H1 (cell line): ENCODE results near the gene LRBA. TPM values are rescaled to one million over a fixed set of nuclear protein-coding genes. Genes with fewer than 3 reads are reported as not detected.

ENCODE experiments used
- CTCF ChIA-PET: fragments of 300-600 bp; sonication (Branson Sonifier 250); formaldehyde crosslinking; loops from one replicate; lab custom pipeline; 2021; ENCODE audit not compliant: partially characterized antibody; lab: Charles Lee
- POLR2A ChIA-PET: fragments of 300-600 bp; sonication (Branson Sonifier 250); formaldehyde crosslinking; loops from one replicate; lab custom pipeline; 2021; ENCODE audit warnings: inconsistent platforms; ENCODE audit not compliant: partially characterized antibody; lab: Charles Lee
- DNase-seq, 2 experiments: peaks; one replicate each; pipeline versions ENCODE4 v3.0.0 to v3.0.0-alpha.2; 2010 to 2022; ENCODE audit warnings: low spot score in 2 of 2, low read depth in 1 of 2, mixed read lengths in 1 of 2
- FAIRE-seq: peaks from 2 replicates; lab custom pipeline; 2011; peaks lifted over from hg19 to GRCh38; lab: Jason Lieb, UNC
- H2AFZ ChIP-seq: 2 replicates; pipeline ENCODE4 v1.8.1; 2012; ENCODE audit warnings: low read length, inconsistent platforms
- H2AK5ac ChIP-seq: 2 replicates; pipeline ENCODE4 v1.6.1; 2013; ENCODE audit warnings: low read depth, low read length
- H2BK120ac ChIP-seq: replicated peaks from 2 replicates; pipeline ENCODE3; 2013; ENCODE audit warnings: low read depth, low read length, inconsistent platforms
- H2BK12ac ChIP-seq: 2 replicates; pipeline ENCODE4 v1.6.1; 2013; ENCODE audit warnings: low read depth, low read length
- H2BK15ac ChIP-seq: 2 replicates; pipeline ENCODE4 v1.6.1; 2013; ENCODE audit warnings: low read length
- H2BK20ac ChIP-seq: 2 replicates; pipeline ENCODE4 v1.6.1; 2013; ENCODE audit warnings: low read length
- H2BK5ac ChIP-seq: 2 replicates; pipeline ENCODE4 v1.6.1; 2013; ENCODE audit warnings: low read depth, low read length
- H3K14ac ChIP-seq: 2 replicates; pipeline ENCODE4 v1.6.1; 2013; ENCODE audit warnings: inconsistent platforms; ENCODE audit not compliant: insufficient read length
- H3K18ac ChIP-seq: 2 replicates; pipeline ENCODE4 v1.6.1; 2013; ENCODE audit warnings: low read length; ENCODE audit errors: extremely low read depth
- H3K23ac ChIP-seq: 2 replicates; pipeline ENCODE4 v1.6.1; 2013; ENCODE audit warnings: inconsistent platforms; ENCODE audit not compliant: insufficient read length
- H3K23me2 ChIP-seq: 2 replicates; pipeline ENCODE4 v1.6.1; 2013; ENCODE audit warnings: low read depth, low read length
- H3K27ac ChIP-seq: 2 replicates; pipeline ENCODE4 v1.6.1; 2011; ENCODE audit warnings: low read depth, low read length, inconsistent platforms
- H3K27me3 ChIP-seq, 4 experiments: replicated peaks in 1 of 4; 1 replicate in 1 of 4; 2 replicates in 3 of 4; pipeline versions ENCODE4 v1.6.1 to v1.8.1; 2011 to 2013; ENCODE audit warnings: low read length in 3 of 4, mild to moderate bottlenecking in 3 of 4, inconsistent platforms in 2 of 4, mixed read lengths in 2 of 4, moderate library complexity in 1 of 4; ENCODE audit not compliant: control insufficient read depth in 3 of 4, insufficient read depth in 3 of 4; ENCODE audit errors: extremely low read depth in 1 of 4
- H3K36me3 ChIP-seq, 4 experiments: 2 replicates each; pipeline versions ENCODE4 v1.6.1 to v1.8.1; 2011 to 2013; ENCODE audit warnings: mild to moderate bottlenecking in 4 of 4, low read length in 3 of 4, moderate library complexity in 2 of 4, control low read depth in 1 of 4, inconsistent platforms in 1 of 4; ENCODE audit not compliant: insufficient read depth in 4 of 4, control insufficient read depth in 2 of 4
- H3K4ac ChIP-seq: replicated peaks from 2 replicates; pipeline ENCODE3; 2013; ENCODE audit warnings: low read length, low read depth, mixed read lengths, inconsistent platforms; ENCODE audit not compliant: insufficient read length
- H3K4me1 ChIP-seq, 4 experiments: replicated peaks in 1 of 4; 1 replicate in 1 of 4; 2 replicates in 3 of 4; pipeline versions ENCODE4 v1.6.1 to v1.8.1; 2011 to 2013; ENCODE audit warnings: low read length in 3 of 4, inconsistent platforms in 2 of 4, mixed read lengths in 1 of 4; ENCODE audit not compliant: insufficient read depth in 4 of 4, control insufficient read depth in 3 of 4
- H3K4me2 ChIP-seq, 2 experiments: 2 replicates each; pipeline versions ENCODE4 v1.6.1 to v1.8.1; 2011 to 2013; ENCODE audit warnings: low read depth in 2 of 2, low read length in 2 of 2, control low read depth in 1 of 2, inconsistent platforms in 1 of 2, mild to moderate bottlenecking in 1 of 2; ENCODE audit not compliant: insufficient read depth in 1 of 2
- H3K4me3 ChIP-seq, 4 experiments: fragments of 200-600, 300-600 bp in 1 of 4; sonication (generic), shearing (Covaris generic), sonication (Bioruptor Twin) in 1 of 4; 2 replicates each; pipeline versions ENCODE4 v1.5.1 to v1.8.1; 2011 to 2016; ENCODE audit warnings: low read length in 4 of 4, low read depth in 3 of 4, control low read depth in 2 of 4, inconsistent platforms in 2 of 4, mild to moderate bottlenecking in 2 of 4, mixed read lengths in 1 of 4, moderate library complexity in 1 of 4; ENCODE audit not compliant: insufficient read depth in 2 of 4; ENCODE audit errors: extremely low read depth in 1 of 4
- H3K56ac ChIP-seq: replicated peaks from 2 replicates; pipeline ENCODE3; 2013; ENCODE audit warnings: low read depth, mild to moderate bottlenecking, mixed read lengths, low read length, inconsistent platforms; ENCODE audit not compliant: insufficient read length
- H3K79me1 ChIP-seq: 2 replicates; pipeline ENCODE4 v1.6.1; 2013; ENCODE audit warnings: low read depth, low read length, control low read depth
- H3K79me2 ChIP-seq, 2 experiments: 2 replicates each; pipeline versions ENCODE4 v1.6.1 to v1.8.1; 2012 to 2013; ENCODE audit warnings: low read length in 2 of 2, mild to moderate bottlenecking in 2 of 2, inconsistent platforms in 1 of 2; ENCODE audit not compliant: insufficient read depth in 2 of 2, control insufficient read depth in 1 of 2
- H3K9ac ChIP-seq, 4 experiments: replicated peaks in 1 of 4; 1 replicate in 1 of 4; 2 replicates in 3 of 4; pipeline versions ENCODE4 v1.6.1 to v1.8.1; 2011 to 2013; ENCODE audit warnings: low read depth in 3 of 4, low read length in 3 of 4, control low read depth in 2 of 4, mild to moderate bottlenecking in 2 of 4, moderate library complexity in 2 of 4, inconsistent platforms in 1 of 4; ENCODE audit errors: extremely low read depth in 1 of 4
- H3K9me3 ChIP-seq, 2 experiments: 2 replicates each; pipeline versions ENCODE4 v1.6.1 to v1.8.1; 2012 to 2013; ENCODE audit warnings: mild to moderate bottlenecking in 2 of 2, moderate library complexity in 2 of 2, control low read depth in 1 of 2, inconsistent platforms in 1 of 2, low read depth in 1 of 2, low read length in 1 of 2, mixed read lengths in 1 of 2; ENCODE audit not compliant: insufficient read depth in 2 of 2
- H4K20me1 ChIP-seq, 2 experiments: replicated peaks in 1 of 2; 2 replicates each; pipeline versions ENCODE3 to v1.8.1; 2011 to 2013; ENCODE audit warnings: inconsistent platforms in 2 of 2, low read length in 2 of 2, mild to moderate bottlenecking in 1 of 2; ENCODE audit not compliant: insufficient read depth in 2 of 2, control insufficient read depth in 1 of 2
- H4K5ac ChIP-seq: 2 replicates; pipeline ENCODE4 v1.6.1; 2013; ENCODE audit warnings: low read length, low read depth, mixed read lengths, inconsistent platforms; ENCODE audit not compliant: insufficient read length
- H4K8ac ChIP-seq: 2 replicates; pipeline ENCODE4 v1.8.0; 2013; ENCODE audit warnings: mild to moderate bottlenecking, moderate library complexity, low read length, inconsistent platforms; ENCODE audit not compliant: insufficient read depth; ENCODE audit errors: extremely low read depth
- H4K91ac ChIP-seq: replicated peaks from 2 replicates; pipeline ENCODE3; 2013; ENCODE audit warnings: low read length, mixed read lengths, inconsistent platforms; ENCODE audit not compliant: insufficient read length
- NRF1 ChIP-seq: IDR thresholded peaks from 2 replicates; pipeline ENCODE4 v1.6.1; 2011; ENCODE audit warnings: mild to moderate bottlenecking, low read depth, low read length, improper control_type of control experiment
- RBBP5 ChIP-seq: IDR thresholded peaks from 2 replicates; pipeline ENCODE4 v1.7.1; 2012; ENCODE audit warnings: low read depth, mild to moderate bottlenecking, inconsistent platforms, low read length, moderate library complexity, borderline replicate concordance
- YY1 ChIP-seq: IDR thresholded peaks from 2 replicates; pipeline ENCODE4 v1.6.1; 2011; ENCODE audit warnings: low read depth, mild to moderate bottlenecking, low read length
- WGBS, 2 experiments: shearing (Covaris generic) in 1 of 2; methylation state at CpG; one replicate each; pipeline versions ENCODE4 v1.1.6 to v1.1.7; 2013 to 2015; ENCODE audit warnings: low lambda C conversion rate in 2 of 2, mixed read lengths in 2 of 2, inconsistent platforms in 1 of 2, low coverage in 1 of 2, missing lambda C conversion rate in 1 of 2; ENCODE audit not compliant: insufficient replicate concordance in 2 of 2, insufficient coverage in 1 of 2, insufficient read length in 1 of 2; ENCODE audit errors: extremely low coverage in 1 of 2, missing lambda C conversion rate in 1 of 2; 5-methylcytosine and 5-hydroxymethylcytosine counted together
- polyA plus RNA-seq, 7 experiments: library from polyadenylated mRNA; depleted of rRNA in 3 of 7; stranded (reverse) in 5 of 7; unstranded in 2 of 7; fragments of >200 nt in 5 of 7; fragments of 200-250 nt in 2 of 7; gene quantifications; 1 replicate in 5 of 7; 2 replicates in 1 of 7; 4 replicates in 1 of 7; pipeline versions ENCODE4 v1.2.1 to v1.2.3, GENCODE V29; 2011 to 2013; ENCODE audit warnings: missing spikeins in 2 of 7, mixed read lengths in 2 of 7
- total RNA-seq: library from RNA; stranded (reverse); fragmentation: NEBNext Ultra II Directional; extraction: Animal tissue kit (Norgen Biotek cat#: 25700); gene quantifications from 2 replicates; pipeline ENCODE4 v1.2.1, GENCODE V29; 2021

LRBA gene
- total and polyA plus RNA-seq, 2 of the 8 experiments (the other 6 are each of a cell fraction or from before 2014, with no cell fraction given) = 54.6 to 83.2 TPM

DNA sequence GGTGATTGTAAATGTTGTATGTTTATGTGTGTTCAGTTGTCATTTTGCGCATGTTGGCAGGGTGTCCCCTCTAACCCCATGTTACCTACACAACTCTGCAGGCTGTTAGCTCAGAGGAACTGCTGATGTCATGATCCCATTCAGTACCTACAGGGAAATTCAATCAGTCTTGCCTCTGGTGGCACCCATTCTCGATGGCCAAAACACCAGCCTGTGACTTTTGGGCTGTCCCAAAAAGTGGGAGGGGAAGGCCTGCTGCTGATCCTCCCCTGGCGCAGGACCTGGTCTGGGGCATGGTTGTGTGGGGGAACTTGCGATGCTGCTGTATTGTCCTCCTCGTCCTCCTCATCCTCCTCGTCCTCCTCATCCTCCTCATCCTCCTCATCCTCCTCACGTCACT lies 762.3 kb downstream of the LRBA start:
- no peak overlapping the region for H3K14ac ChIP-seq
- H3K36me3 ChIP-seq = no peaks in the 10 kb centered on the region
- H3K4ac ChIP-seq = no peak overlapping the region
- no peak overlapping the region for H3K23ac ChIP-seq
- H3K79me2 ChIP-seq = no peaks in the 10 kb centered on the region
- H4K5ac ChIP-seq = no peak overlapping the region
- H3K9ac ChIP-seq = no peak overlapping the region; a peak in 1 of 7 replicates
- no peak overlapping the region for H3K4me3 ChIP-seq
- H3K27ac ChIP-seq = no peak overlapping the region
- POLR2A ChIA-PET = no interaction called here
- H3K4me2 ChIP-seq = no peak overlapping the region
- H2BK20ac ChIP-seq = no peak overlapping the region
- H2BK5ac ChIP-seq = no peak overlapping the region
- no peak overlapping the region for H4K8ac ChIP-seq
- no peak overlapping the region for H2AK5ac ChIP-seq
- H3K56ac ChIP-seq = no peak overlapping the region
- no peak overlapping the region for H2AFZ ChIP-seq
- DNase-seq (no peak), FAIRE-seq (no peak)
- H3K23me2 ChIP-seq = peaks cover 2% of the 10 kb centered on the region; the same call in 1 of the 2 replicates
- H3K79me1 ChIP-seq = no peaks in the 10 kb centered on the region
- no peaks in the 10 kb centered on the region for H3K9me3 ChIP-seq
- no peak overlapping the region for H2BK12ac ChIP-seq
- H2BK15ac ChIP-seq = no peak overlapping the region
- WGBS, 2 experiments = 90% methylated on average over 7 of the region's 7 CpGs; no CpG with 5 or more reads in 1 of the 2 experiments
- peaks cover 0 to 8% (median 2%) of the 10 kb centered on the region in 4 experiments; a peak in 5 of 7 replicates for H3K4me1 ChIP-seq
- no peak overlapping the region for H3K18ac ChIP-seq
- CTCF ChIA-PET = interaction anchor here (0.8 to 4.8 kb wide), 2 partner anchors 9 to 13 kb away, joined by 3 to 34 read pairs; no protein-coding TSS in a partner anchor
- no peak overlapping the region for H2BK120ac ChIP-seq
- H4K91ac ChIP-seq = no peak overlapping the region
- H3K27me3 ChIP-seq = no peaks in the 10 kb centered on the region
- no peaks in the 10 kb centered on the region for H4K20me1 ChIP-seq
- TF ChIP-seq NRF1 (no peak), RBBP5 (no peak), YY1 (no peak)
